Measurements from ENCODE around the gene LRRC55.

- TF ChIP-seq EZH2 (IDR thresholded peaks at IDR 0.05; ENCODE audit: low read length) (no peak), CTCF (optimal IDR thresholded peaks at IDR 0.05 in 1 of 3, IDR thresholded peaks at IDR 0.05 in 1 of 3, conservative IDR thresholded peaks at IDR 0.05 in 1 of 3; ENCODE audit: extremely low read depth in 1 of 3, insufficient read depth in 2 of 3, low read length in 3 of 3) (no peak)
These were observed at the start of gene LRRC55 for GRCh38 chr11:57181678-57182305.

Measured in keratinocyte (primary cell).